Stromal cell of bone marrow (primary cell): ENCODE results near the gene LMBR1.
"Not testable (repeated sequence)": the region's sequence is repeated elsewhere in the genome, so short reads cannot be mapped to it uniquely, and the experiment has no call there.

Source experiments
- DNase-seq: peaks from one replicate; pipeline ENCODE4 v3.0.0-alpha.2; 2012; ENCODE audit warnings: low read depth

LMBR1 gene

GRCh38 chr7:156845379-156846101 lies 47.4 kb downstream of the LMBR1 start:
- no peak for DNase-seq

GRCh38 chr7:156843582-156843981 lies 49.4 kb downstream of the LMBR1 start:
- DNase-seq = not testable (repeated sequence)

- DNase-seq = no peak
These were observed 49.8 kb downstream of the LMBR1 start for GRCh38 chr7:156843157-156843556.

- DNase-seq = no peak
These were observed 50.2 kb downstream of the LMBR1 start for GRCh38 chr7:156842740-156843140.

- no peak for DNase-seq
These were observed 50.7 kb downstream of the LMBR1 start for GRCh38 chr7:156842317-156842716.

- DNase-seq = no peak
These were observed 51.5 kb downstream of the LMBR1 start for GRCh38 chr7:156841497-156841896.

- DNase-seq = no peak
These were observed 52.8 kb downstream of the LMBR1 start for GRCh38 chr7:156840134-156840533.

- no peak for DNase-seq
These were observed 56.5 kb downstream of the LMBR1 start for GRCh38 chr7:156836443-156836842.

GRCh38 chr7:156834462-156834861 lies 58.5 kb downstream of the LMBR1 start:
- DNase-seq = no peak

GRCh38 chr7:156833312-156833711 lies 59.7 kb downstream of the LMBR1 start:
- DNase-seq = no peak

- no peak for DNase-seq
These were observed 60.6 kb downstream of the LMBR1 start for GRCh38 chr7:156832195-156832877.

GRCh38 chr7:156829669-156830336 lies 63.2 kb downstream of the LMBR1 start:
- DNase-seq = no peak

- DNase-seq = peak; percentile 18
These were observed 65.3 kb downstream of the LMBR1 start for GRCh38 chr7:156827587-156828203.

GRCh38 chr7:156823435-156823834 lies 69.5 kb downstream of the LMBR1 start:
- no peak for DNase-seq

- DNase-seq = no peak
These were observed 72.4 kb downstream of the LMBR1 start for GRCh38 chr7:156820445-156821063.

GRCh38 chr7:156819733-156820295 lies 73.2 kb downstream of the LMBR1 start:
- DNase-seq = no peak

- no peak for DNase-seq
These were observed 74.8 kb downstream of the LMBR1 start for GRCh38 chr7:156818133-156818532.

GRCh38 chr7:156816943-156817572 lies 75.9 kb downstream of the LMBR1 start:
- peak; percentile 4 for DNase-seq

- no peak for DNase-seq
These were observed 81.3 kb downstream of the LMBR1 start for GRCh38 chr7:156811706-156812105.

GRCh38 chr7:156803656-156804055 lies 89.3 kb downstream of the LMBR1 start:
- not testable (repeated sequence) for DNase-seq

GRCh38 chr7:156802214-156802613 lies 90.8 kb downstream of the LMBR1 start:
- DNase-seq = no peak
